Colon (tissue), 2 donors: ENCODE measurements around the gene IFNAR1.
"Not testable (repeated sequence)": the region's sequence is repeated elsewhere in the genome, so short reads cannot be mapped to it uniquely, and the experiment has no call there.

ENCODE experiments used
- FAIRE-seq: peaks from 2 replicates; lab custom pipeline; 2012; peaks lifted over from hg19 to GRCh38; lab: Jason Lieb, UNC
- donor health status: control.
- donor health status: control.

Gene IFNAR1

DNA sequence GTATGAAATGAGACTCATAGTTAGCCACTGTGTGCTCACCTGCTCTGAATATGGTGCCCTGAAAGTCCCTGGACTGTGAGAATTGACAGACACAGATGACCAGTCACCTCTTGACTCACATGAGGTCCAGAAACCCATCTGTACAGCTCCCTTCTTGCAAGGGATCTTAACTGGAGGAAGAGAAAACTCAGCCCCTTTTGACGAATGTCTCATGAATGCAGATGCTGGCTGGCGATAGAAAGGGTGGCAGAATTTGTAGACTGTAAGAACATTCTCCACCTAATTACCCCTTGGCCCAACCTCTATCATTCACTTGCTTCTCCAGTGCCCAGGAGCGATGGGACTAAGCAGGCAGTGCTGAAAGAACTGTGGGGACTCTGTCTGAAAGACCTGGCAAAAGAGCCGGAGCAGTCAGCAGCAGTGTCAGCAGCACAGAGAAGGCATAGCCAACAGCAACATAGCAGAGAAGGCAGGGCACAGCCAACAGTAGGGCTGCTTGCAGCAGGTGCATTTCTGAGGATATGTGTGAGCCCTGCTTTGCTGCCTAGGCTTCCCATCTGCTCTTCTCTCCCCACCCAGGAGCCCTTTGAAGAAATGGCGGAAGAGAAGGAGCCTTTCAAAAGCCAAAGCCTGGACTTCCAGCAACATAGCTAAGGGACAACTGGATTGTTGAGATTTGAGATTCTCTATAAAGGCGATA lies 52.6 kb downstream of the IFNAR1 start:
- FAIRE-seq = no peak

DNA sequence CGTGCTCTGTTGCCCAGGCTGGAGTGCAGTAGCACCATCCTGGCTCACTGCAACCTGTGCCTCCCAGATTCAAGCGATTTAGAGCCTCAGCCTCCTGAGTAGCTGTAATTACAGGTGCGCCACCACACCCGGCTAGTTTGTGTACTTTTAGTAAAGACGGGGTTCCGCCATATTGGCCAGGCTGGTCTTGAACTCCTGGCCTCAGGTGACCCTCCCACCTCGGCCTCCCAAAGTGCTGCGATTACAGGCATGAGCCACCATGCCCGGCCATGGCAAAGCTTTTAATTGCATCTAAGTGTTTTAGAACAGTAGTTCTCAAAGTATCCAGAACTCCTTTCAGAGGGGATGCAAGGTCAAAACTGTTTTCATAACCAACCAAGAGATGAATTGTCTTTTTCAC lies 53.3 kb downstream of the IFNAR1 start:
- no peak for FAIRE-seq

DNA sequence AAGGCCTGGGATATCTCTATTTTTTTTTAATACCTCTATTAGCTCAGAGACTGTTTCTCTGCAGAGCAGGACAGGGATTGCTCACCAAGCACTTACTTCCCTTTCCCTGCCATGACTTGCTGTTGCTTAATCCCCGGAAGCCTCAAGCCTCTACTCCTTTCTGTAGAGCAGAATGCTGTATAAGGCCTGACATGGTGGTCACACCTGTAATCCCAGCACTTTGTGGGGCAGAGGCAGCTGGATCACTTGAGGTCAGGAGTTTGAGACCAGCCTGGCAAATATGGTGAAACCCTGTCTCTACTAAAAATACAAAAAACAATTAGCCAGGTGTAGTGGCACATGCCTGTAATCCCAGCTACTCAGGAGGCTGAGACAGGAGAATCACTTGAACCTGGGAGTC lies 55.2 kb downstream of the IFNAR1 start:
- FAIRE-seq = not testable (repeated sequence)

DNA sequence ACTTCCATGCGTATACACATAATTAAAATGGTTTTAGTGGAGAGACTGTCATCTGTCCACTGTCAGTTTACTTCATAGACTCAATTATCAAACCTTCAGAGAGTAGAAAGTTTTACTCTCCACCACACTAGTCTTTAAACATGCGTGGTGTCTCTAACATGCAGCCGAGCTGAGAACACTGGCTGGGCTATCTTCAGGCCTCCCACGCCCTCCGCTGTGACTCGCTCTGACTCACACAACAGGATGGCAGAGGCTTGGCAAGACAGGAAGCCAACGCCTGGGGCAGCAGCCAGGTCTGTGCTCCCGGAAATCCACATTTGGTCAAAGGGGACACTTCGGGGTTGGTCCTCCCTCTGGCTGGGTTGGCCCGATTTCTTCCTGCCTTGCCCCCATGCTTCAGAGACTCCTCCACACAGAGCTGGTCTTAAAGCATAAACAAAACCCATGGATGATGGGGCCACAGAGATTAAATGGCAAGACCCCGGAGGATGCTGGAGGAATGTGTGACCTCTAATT lies 55.8 kb downstream of the IFNAR1 start:
- FAIRE-seq = no peak

DNA sequence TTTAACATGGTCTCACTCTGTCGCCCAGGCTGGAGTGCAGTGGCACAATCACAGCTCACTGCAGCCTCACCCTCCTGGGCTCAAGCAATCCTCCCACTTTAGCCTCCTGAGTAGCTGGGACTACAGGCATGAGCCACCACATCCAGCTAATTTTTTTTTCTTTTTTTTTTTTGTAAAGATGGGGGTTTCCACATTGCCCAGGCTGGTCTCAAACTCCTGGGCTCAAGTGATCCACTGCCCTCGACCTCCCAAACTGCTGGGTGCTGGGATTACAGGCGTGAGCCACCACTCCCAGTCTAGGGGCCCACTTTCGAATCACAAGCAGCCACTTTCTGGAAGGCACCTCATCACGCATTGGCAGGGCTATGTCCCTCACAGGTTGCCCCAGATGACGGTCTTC lies 56.6 kb downstream of the IFNAR1 start:
- FAIRE-seq = not testable (repeated sequence)

DNA sequence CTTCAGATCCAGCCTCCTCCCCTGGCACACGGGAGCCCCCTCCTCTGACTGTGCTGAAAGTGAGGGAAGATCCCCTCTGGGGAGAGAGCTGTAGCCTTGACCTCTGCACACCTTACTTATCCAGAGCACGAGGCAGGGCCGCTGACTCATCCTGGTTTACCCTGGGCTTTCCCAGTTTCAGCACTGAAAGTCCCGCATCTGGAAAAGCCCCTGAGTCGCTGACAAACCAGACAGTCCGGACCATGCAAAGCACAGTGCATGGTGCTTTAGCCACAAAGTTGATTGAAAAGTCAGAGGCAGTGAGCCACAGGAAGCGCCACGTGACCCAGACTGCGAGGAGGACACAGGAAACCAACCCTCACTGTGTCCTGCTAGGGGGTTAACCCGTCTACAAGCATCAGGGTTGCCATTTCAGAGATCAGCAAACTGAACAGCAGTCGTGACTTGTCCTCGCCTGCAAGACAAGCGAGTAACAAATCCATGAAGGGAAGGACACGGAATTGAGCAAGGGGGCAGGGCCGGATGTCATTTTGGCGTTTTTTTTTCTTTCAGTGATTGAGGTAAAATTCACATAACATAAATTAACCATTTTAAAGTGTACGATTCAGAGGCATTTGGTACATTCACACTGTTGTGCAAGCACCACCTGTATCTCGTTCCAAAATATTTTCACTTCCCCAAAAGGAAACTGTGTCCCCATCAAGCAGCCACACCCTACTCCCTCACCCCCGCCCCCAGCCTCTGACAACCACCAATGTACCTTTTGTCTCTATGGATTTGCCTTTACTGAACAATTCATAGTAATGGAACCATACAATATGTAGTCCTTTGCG lies 58.5 kb downstream of the IFNAR1 start:
- FAIRE-seq = no peak

DNA sequence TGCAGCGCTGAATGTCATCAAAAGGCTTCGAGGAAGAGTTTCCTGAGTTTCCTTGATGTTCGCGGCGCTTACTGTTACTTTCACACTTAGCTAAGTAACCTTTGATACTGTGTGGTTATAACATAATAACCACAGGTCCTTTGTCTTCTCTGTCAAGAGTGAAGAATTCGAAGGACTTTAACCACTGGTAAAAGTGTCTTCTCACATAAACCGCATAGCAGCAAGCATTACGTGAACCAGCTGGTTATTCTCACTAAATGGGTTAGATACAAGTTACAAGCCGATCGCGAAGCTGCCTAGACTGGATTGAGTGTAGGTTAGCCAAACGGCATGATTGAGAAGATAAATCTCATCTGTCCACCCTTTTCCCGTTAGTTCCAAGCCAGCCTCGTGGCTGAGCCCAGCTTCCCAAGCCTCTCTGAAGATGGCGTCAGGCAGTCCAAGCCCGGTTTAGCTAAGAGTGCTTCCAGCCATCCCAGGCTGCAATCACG lies 60.1 kb downstream of the IFNAR1 start:
- no peak for FAIRE-seq

DNA sequence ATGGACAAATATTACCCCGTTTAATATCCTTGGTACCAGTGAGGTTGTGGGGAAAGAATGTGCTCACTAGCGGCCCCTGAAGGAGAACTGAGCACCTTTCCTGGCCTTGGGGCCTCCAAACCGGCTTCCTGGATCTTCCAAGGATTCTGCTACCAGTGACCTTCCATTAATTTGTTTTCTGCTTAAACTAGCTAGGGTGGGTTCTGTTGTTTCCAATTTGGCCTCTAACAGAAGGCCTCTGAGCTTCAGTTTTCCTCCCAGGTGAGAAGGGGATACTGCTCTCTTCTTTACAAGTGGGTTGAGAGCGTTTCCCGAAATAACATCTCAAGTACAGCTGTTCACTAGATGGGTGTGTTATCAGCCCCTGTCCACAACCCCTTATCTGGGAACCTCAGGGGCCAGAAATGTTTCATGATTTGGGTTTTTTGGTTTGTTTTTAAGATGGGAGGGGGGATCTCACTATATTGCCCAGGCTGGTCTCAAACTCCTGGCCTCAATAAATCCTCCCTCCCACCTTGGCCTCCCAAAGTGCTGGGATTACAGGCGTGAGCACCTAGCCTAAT lies 61.5 kb downstream of the IFNAR1 start:
- no peak for FAIRE-seq

DNA sequence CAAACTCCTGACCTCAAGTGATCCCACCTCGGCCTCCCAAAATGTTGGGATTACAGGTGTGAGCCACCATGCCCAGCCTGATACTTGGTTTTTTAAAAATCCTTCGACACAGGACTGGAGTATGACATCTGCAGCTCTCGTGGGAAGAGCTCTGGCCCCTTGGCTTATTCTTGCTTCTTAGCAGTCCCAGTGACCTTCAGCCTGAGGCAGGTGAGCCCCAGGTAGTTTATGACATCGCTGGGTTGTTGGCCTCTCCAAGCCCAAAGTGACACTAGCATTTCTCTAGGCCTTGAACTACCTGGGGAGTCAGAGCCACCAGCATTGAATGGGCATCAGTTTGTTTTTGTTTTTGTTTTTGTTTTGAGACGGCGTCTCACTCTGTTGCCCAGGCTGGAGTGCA lies 62.5 kb downstream of the IFNAR1 start:
- FAIRE-seq = no peak

DNA sequence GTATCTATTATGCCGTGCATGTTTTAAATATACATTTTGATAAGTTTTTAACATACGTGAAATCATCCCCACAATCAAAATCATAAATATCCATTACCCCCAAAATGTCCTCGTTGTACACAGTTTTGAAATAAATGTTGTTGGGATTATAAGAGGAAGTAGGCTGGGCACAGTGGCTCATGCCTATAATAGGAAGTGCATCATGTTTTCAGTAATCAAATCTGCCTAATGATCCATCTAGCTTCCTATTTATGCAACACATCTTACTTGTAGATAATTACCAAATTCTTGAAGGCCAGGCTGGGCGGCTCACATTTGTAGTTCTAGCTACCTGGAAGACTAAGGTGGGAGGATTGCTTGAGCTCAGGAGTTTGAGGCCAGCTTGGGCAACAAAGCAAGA lies 63.4 kb downstream of the IFNAR1 start:
- FAIRE-seq = no peak

DNA sequence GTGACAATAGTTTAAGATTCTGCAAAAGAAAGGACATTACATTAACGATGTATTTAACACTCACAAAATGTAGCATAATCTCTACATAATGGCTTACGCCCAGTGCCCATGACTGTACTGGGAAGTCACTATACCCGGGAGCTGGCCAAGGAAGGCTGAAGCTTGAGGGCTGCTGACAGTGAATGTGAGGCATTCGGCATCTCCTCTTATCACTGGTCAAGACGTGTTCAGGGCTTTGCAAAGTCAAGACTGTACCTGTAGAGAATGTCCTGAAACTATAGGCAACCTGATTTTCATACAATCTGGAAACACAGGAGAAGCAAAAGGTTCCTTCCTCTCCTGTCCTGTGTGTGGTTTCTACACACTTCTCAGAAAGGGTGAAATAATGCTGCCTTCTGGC lies 65.7 kb downstream of the IFNAR1 start:
- FAIRE-seq = no peak

DNA sequence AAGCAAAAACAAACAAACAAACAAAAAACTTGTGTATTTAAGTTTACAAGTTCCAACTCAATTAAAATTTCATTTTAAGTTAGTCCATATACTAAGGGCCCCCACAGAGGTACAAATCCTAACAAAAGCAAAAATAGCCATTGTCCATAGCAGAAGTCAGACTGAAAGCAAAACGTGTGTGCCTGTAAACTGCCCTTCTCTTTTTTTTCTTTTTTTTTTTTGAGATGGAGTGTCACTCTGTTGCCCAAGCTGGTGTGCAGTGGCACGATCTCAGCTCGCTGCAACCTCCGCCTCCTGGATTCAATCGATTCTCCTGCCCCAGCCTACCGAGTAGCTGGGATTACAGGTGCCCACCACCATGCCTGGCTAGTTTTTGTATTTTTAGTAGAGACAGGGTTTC lies 66.9 kb downstream of the IFNAR1 start:
- no peak for FAIRE-seq

DNA sequence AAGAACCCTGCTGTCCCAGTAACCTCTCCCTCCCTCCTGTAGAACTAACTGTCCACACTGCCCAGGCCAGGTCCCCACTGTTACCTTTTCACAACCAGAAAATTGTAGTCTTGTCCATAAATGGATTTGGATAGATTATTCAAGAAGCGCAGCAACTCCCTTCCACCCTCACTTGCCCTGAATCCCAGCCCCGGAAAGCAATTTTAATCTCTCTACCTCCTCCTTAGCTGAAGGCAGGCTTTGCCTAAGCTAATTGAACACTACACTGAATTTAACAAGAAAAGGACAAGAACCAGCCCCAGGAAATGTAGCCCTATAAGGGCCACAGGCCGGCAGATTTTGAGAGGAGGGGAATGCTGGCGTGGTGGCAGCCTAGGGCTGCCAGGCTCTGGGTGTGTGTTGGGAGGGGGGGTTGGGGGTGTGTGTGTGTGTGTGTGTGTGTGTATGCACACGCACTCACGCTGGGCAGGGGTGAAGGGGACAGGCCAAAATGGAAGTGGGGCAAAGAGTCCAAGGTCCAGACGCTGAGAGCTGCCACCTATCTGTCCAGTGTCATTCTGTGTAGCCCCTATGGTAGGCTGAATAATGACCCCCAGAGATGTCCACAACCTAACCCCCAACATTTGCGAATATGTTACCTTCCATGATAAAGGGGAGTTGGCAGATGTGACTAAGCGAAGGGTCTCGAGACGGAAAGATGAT lies 67.7 kb downstream of the IFNAR1 start:
- no peak for FAIRE-seq

DNA sequence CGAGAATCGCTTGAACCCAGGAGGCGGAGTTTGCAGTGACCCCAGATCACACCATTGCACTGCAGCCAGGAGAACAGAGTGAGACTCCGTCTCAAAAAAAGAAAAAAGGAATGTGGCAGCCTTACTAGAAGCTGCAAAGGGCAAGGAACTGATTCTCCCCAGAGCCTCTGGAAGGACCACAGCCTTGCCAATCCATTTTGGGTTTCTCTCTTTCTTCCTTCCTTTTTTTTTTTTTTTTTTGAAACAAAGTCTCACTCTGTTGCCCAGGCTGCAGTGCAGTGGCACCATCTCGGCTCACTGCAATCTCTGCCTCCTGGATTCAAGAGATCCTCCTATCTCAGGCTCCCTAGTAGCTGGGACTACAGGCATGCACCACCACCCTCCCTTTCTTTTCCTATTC lies 68.6 kb downstream of the IFNAR1 start:
- FAIRE-seq = no peak

DNA sequence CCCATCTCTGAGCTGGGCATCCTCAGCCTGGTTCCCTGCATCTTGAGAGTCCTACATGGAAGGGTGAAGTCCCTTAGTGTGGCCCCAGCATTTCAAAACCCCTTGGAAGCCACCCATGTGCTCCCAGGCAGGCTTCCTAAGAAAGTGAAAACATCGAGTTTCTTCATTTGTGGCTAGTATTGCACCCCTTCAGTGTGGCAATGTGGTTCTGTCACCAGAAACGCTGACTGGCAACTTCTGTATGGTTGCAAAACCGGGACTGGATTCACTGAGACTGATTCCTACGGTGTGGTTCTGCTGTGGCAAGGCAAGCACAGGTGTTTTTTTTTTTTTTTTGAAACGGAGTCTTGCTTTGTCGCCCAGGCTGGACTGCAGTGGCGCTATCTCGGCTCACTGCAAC lies 69.5 kb downstream of the IFNAR1 start:
- FAIRE-seq = no peak

DNA sequence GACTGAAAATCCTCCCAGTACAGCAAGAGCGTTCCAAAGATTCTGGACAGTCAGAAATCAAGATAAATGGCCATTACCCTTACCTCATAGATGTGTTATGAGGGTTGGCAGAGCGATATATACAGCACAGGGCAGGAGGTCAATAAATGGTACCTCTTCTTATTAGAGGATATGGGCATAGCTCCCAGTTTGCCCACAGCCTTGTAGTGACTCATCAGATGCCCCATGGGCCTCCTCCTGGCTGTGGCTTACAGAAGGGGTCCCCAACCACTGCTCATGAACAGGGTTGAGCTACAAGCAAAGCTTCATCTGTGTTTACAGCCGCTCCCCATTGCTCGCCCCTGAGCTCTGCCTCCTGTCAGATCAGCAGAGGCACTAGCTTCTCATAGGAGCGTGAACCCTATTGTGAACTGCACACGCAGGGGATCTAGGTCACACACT lies 71.1 kb downstream of the IFNAR1 start:
- FAIRE-seq = no peak

DNA sequence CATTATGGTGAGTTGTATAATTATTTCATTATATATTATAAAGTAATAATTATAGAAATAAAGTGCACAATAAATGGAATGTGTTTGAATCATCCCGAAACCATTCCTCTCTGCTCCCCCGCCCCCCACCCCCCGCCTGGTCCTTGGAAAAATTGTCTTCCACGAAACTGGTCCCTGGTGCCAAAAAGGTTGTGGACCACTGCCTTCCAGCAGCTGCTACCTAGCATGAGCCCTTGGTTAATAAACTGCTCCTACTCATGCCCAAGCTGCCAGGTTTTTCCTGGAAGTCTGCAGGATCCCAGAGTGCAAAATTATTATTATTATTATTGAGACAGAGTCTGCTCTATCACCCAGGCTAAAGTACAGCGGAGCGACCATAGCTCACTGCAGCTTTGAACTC lies 71.7 kb downstream of the IFNAR1 start:
- FAIRE-seq = no peak

DNA sequence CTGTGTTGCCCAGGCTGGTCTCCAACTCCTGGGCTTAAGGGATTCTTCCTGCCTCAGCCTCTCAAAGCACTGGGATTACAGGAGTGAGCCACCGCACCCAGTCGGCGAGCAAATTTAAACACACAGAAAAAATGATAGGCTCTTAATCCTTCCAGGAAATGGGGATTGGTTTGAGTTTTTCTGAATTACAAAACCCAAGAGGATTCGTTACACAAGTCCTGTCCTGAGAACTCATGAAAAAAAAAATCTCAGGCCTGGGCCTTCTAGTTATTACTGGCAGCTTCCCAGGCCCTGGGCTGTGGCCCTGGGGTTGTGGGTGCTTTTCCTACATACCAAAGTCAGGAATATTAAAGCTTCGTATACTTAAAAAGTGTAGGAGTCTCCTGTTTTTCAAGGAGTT lies 72.2 kb downstream of the IFNAR1 start:
- no peak for FAIRE-seq

DNA sequence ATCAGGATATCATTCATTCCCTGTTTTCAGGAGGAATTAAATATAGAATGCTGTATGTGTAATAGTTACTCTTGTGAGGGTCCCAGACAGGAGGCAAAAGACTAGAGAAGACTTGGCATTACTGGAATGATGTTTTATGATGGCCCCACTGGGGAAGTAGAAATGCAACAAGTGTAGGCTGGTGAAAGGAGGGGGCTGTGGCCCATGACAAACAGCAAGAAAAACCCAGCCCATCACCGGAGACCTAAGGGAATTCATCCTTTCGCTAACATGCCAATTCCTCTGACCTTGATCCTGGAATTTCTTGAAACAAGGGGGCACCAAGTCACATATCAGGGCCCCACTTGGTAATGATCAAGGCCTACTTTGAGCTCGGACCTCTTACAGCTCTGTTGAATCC lies 72.9 kb downstream of the IFNAR1 start:
- FAIRE-seq = no peak

DNA sequence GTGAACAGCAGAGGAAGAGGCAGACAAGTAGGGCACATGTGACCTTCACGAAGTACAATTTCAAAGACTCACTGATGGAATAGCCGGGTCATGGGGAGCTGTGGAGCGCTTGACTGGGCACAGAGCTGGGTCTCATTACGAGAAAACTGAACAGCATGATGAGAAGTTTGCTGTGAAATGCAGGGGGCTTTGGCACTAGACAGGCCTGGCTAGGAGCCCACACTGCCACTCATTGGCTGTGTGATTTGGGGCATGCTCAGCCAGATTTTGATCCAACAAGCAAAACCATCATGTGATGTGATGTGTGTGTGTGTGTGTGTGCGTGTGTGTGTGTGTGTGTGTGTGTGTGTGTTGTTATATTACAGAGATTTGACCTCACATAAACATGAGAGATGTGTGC lies 73.6 kb downstream of the IFNAR1 start:
- FAIRE-seq = no peak

DNA sequence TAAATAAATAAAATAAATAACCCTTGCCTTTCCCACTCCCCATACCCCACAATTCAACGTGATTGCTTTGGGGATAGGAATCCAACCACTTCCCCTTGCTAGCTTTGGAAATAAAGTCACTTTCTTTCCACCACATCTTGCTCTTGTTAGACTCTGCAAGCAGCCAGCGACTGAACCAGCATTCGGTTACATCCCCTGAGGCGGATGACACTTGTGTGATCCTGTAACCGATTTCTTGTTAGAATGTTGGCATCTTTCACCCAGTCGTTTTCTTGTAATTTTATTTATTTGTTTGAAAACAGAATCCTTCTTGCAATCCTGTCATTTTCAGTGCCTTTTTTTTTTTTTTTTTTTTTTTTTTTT lies 76.8 kb downstream of the IFNAR1 start:
- no peak for FAIRE-seq
